ENCODE results near the gene PPT1.

The PPT1 gene

DNA sequence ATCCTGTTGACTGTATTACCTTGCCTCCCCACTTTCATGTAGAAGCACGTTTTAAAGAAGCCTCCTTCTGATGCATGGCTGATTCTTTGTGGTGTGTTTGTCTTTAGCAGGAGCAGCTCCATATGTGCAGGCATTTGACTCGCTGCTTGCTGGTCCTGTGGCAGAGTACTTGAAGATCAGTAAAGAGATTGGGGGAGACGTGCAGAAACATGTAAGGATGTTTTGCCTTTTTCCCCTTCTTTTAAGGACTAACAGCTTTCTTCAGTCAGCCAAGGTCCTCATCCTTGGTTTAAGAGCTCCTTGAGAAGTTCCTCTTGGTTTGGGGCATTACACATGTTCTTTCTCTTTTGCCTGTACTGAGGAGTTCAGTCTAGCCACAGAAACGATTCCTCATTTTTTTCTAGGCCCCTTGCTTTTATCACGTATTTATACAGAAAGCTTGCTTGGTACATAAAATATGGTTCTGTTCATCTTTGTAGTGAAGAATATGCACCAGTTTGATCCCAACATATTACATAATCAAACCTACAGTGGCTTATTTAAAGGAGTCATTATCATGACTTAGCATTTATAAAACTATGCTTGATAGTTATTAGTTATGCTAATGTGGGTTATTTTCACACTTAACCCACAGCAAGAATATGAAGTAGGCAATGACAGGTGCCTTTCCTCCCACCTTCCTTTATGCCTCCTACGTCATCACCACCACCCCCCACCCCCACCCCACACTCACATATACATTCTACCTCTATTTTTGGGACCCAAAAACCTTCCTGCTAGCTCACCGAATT lies 36.9 kb downstream of the PPT1 start:
- TF ChIP-seq SIN3A (IDR thresholded peaks at IDR 0.05; ENCODE audit: borderline replicate concordance, insufficient read depth, low read length) (no peak), POLR2AphosphoS5 (IDR thresholded peaks at IDR 0.05; ENCODE audit: low read depth, low read length) (no peak), TAF1 (IDR thresholded peaks at IDR 0.05; ENCODE audit: borderline replicate concordance, insufficient read depth, low read length) (no peak), FOXP2 (optimal IDR thresholded peaks at IDR 0.05; ENCODE audit: borderline replicate concordance, extremely low read depth, extremely low read length, insufficient read depth) (no peak)
- TF ChIP-seq, protein P1, sequence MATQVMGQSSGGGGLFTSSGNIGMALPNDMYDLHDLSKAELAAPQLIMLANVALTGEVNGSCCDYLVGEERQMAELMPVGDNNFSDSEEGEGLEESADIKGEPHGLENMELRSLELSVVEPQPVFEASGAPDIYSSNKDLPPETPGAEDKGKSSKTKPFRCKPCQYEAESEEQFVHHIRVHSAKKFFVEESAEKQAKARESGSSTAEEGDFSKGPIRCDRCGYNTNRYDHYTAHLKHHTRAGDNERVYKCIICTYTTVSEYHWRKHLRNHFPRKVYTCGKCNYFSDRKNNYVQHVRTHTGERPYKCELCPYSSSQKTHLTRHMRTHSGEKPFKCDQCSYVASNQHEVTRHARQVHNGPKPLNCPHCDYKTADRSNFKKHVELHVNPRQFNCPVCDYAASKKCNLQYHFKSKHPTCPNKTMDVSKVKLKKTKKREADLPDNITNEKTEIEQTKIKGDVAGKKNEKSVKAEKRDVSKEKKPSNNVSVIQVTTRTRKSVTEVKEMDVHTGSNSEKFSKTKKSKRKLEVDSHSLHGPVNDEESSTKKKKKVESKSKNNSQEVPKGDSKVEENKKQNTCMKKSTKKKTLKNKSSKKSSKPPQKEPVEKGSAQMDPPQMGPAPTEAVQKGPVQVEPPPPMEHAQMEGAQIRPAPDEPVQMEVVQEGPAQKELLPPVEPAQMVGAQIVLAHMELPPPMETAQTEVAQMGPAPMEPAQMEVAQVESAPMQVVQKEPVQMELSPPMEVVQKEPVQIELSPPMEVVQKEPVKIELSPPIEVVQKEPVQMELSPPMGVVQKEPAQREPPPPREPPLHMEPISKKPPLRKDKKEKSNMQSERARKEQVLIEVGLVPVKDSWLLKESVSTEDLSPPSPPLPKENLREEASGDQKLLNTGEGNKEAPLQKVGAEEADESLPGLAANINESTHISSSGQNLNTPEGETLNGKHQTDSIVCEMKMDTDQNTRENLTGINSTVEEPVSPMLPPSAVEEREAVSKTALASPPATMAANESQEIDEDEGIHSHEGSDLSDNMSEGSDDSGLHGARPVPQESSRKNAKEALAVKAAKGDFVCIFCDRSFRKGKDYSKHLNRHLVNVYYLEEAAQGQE (IDR thresholded peaks at IDR 0.05; ENCODE audit: insufficient read depth in 1 of 2, low read depth in 2 of 2, low read length in 2 of 2): no peak

DNA sequence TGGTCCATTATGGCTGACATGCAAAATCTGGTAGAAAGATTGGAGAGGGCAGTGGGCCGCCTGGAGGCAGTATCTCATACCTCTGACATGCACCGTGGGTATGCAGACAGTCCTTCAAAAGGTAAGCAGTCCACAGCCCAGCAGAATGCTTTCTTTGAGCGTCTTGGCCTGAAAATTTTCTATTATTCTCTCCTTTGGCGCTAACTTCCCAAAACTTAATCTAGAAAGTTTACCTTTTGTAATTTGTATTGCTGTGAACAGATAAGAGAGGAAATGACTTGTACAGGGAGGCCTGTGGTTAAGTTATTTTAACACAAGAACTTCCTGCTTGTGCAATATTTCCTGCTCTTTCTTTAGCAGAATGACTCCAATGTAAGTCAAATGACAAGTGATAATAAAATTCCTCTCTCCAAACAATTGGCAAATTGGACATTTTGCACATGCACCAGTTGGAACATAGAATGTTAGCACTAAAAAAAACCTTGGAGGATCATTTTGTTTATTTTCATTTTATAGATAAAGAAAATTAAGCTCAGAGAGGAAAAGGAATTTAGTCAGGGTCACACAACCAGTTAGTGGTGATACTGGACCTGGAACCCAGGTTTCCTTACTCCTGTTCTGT lies 37.6 kb downstream of the PPT1 start:
- TF ChIP-seq TAF1 (IDR thresholded peaks at IDR 0.05; ENCODE audit: borderline replicate concordance, insufficient read depth, low read length) (no peak), POLR2AphosphoS5 (IDR thresholded peaks at IDR 0.05; ENCODE audit: low read depth, low read length) (no peak), SIN3A (IDR thresholded peaks at IDR 0.05; ENCODE audit: borderline replicate concordance, insufficient read depth, low read length) (no peak), FOXP2 (optimal IDR thresholded peaks at IDR 0.05; ENCODE audit: borderline replicate concordance, extremely low read depth, extremely low read length, insufficient read depth) (no peak)
- TF ChIP-seq, protein P1 (IDR thresholded peaks at IDR 0.05; ENCODE audit: insufficient read depth in 1 of 2, low read depth in 2 of 2, low read length in 2 of 2): no peak

DNA sequence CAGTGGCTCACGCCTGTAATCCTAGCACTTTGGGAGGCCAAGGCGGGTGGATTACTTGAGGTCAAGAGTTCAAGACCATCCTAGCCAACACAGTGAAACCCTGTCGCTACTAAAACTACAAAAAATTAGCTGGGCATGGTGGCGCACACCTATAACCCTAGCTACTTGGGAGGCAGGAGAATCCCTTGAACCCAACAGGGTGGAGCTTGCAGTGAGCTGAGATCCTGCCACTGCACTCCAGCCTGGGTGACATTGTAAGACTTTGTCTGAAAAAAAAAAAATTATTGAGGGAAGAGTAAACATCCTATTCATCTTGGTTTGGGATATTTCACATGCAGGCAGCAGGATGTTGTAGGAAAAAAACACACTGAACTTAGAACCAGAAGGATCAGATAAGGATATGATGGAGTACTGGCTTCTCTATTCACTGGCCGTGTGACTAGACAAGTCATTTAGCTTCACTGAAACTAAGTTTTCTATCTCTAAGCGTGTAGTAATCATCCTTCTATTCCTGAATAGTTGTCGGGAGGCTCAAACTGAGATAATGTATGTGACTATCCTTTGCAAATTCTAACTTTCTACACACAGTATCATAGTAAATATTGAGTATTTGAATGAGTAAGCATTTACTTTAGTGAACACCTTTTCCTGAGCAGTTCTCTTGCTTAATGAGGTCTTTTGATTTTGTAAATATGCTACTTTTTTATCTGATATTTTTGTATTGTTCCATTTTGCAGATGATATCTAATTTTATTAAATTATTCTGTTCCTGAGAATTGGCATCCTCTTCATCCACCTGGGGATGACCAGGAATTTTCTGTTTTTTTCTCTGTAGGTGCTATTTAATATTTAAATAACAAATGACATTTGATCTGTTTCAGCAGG lies 38.4 kb downstream of the PPT1 start:
- TF ChIP-seq FOXP2 (optimal IDR thresholded peaks at IDR 0.05; ENCODE audit: borderline replicate concordance, extremely low read depth, extremely low read length, insufficient read depth) (no peak), TAF1 (IDR thresholded peaks at IDR 0.05; ENCODE audit: borderline replicate concordance, insufficient read depth, low read length) (no peak), POLR2AphosphoS5 (IDR thresholded peaks at IDR 0.05; ENCODE audit: low read depth, low read length) (no peak), SIN3A (IDR thresholded peaks at IDR 0.05; ENCODE audit: borderline replicate concordance, insufficient read depth, low read length) (no peak)
- TF ChIP-seq, protein P1 (IDR thresholded peaks at IDR 0.05; ENCODE audit: insufficient read depth in 1 of 2, low read depth in 2 of 2, low read length in 2 of 2): no peak

DNA sequence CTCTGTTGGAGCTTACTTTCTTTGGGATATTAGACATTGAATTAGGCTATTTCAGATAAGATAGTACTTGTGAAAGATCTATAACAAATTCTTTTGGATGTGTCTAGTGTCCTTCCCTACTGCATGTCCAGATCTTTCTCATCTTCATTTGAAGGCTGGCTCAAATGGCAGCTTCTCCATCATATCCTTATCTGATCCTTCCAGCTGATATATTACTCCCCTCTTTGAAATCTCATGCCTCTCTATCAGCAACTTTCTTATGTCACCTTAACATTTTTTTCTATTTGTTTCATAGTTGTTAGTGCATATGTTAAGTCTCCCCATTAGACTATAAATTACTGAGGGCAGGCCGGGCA lies 39.0 kb downstream of the PPT1 start:
- TF ChIP-seq, protein P1 (IDR thresholded peaks at IDR 0.05; ENCODE audit: insufficient read depth in 1 of 2, low read depth in 2 of 2, low read length in 2 of 2): no peak
- TF ChIP-seq SIN3A (IDR thresholded peaks at IDR 0.05; ENCODE audit: borderline replicate concordance, insufficient read depth, low read length) (no peak), TAF1 (IDR thresholded peaks at IDR 0.05; ENCODE audit: borderline replicate concordance, insufficient read depth, low read length) (no peak), FOXP2 (optimal IDR thresholded peaks at IDR 0.05; ENCODE audit: borderline replicate concordance, extremely low read depth, extremely low read length, insufficient read depth) (no peak), POLR2AphosphoS5 (IDR thresholded peaks at IDR 0.05; ENCODE audit: low read depth, low read length) (no peak)

Measured in PFSK-1 (cell line).